HCT116 (cell line): ENCODE data around the gene TPGS1.

Experiments
- ELF1 ChIP-seq: IDR thresholded peaks from 2 replicates; pipeline ENCODE4 v1.6.1; 2012; ENCODE audit warnings: low read depth, borderline replicate concordance
- EZH2 ChIP-seq: fragments of 200-600 bp; sonication (generic); IDR thresholded peaks from 2 replicates; pipeline ENCODE4 v1.6.1; 2017; ENCODE audit warnings: antibody characterized with exemption, mixed run types
- POLR2A ChIP-seq: IDR thresholded peaks from 2 replicates; pipeline ENCODE4 v1.7.0; 2011; ENCODE audit warnings: borderline replicate concordance; ENCODE audit not compliant: insufficient read depth, insufficient read length; ENCODE audit errors: extremely low read depth
- RAD21 ChIP-seq: IDR thresholded peaks from 2 replicates; pipeline ENCODE4 v1.6.1; 2012; ENCODE audit warnings: low read depth, mild to moderate bottlenecking
- TCF7L2 ChIP-seq: IDR thresholded peaks from 2 replicates; pipeline ENCODE4 v1.7.0; 2011; ENCODE audit warnings: borderline replicate concordance, inconsistent platforms; ENCODE audit not compliant: insufficient read depth, insufficient read length; ENCODE audit errors: extremely low read depth
- ZNF274 ChIP-seq: fragments of 200-500 bp; sonication (Bioruptor generic); IDR thresholded peaks from 2 replicates; pipeline ENCODE4 v1.6.1; 2014; ENCODE audit warnings: mild to moderate bottlenecking, low read depth, low read length, inconsistent platforms
- TF ChIP-seq, protein P1 (sequence below), 3 experiments: fragments of 200-600 bp in 1 of 3; sonication (generic) in 1 of 3; IDR thresholded peaks in 2 of 3; conservative IDR thresholded peaks in 1 of 3; 2 replicates each; pipeline ENCODE4 v1.5.1; 2012 to 2017; ENCODE audit warnings: low read depth in 2 of 3, low read length in 2 of 3, antibody characterized with exemption in 1 of 3, borderline replicate concordance in 1 of 3, control low read depth in 1 of 3, mild to moderate bottlenecking in 1 of 3, mixed read lengths in 1 of 3, mixed run types in 1 of 3, moderate library complexity in 1 of 3; ENCODE audit not compliant: insufficient read depth in 1 of 3
- TF ChIP-seq, protein P2 (sequence below): IDR thresholded peaks from 2 replicates; pipeline ENCODE4 v1.6.1; 2012; ENCODE audit warnings: low read depth
- TF ChIP-seq, protein P3 (sequence below): IDR thresholded peaks from 2 replicates; pipeline ENCODE4 v1.6.1; 2011; ENCODE audit warnings: mild to moderate bottlenecking, low read length, moderate library complexity; ENCODE audit not compliant: insufficient replicate concordance; ENCODE audit errors: extremely low read depth

DNA sequence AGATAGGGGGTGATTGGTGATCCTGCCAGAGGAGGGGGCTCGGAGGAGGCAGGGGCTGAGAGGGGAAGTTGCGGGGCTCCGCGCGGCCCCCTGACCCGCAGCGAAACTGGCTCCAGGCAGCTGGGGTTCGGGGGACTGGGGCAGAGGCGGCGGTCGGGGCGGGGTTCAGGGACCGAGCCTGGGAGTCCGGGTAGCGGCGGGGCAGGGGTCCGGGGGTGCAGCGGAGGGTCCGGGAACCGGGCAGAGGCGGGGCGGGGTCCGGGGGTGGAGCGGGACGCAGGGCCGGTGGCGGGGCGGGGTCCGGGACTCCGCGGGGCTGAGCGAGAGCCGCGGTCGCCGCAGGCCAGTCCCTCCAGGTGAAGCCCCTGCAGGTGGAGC lies 9.8 kb upstream of the TPGS1 start:
- no peak for TF ChIP-seq POLR2A
- no peak for TF ChIP-seq ELF1
- TF ChIP-seq TCF7L2 = no peak
- TF ChIP-seq, protein P1, sequence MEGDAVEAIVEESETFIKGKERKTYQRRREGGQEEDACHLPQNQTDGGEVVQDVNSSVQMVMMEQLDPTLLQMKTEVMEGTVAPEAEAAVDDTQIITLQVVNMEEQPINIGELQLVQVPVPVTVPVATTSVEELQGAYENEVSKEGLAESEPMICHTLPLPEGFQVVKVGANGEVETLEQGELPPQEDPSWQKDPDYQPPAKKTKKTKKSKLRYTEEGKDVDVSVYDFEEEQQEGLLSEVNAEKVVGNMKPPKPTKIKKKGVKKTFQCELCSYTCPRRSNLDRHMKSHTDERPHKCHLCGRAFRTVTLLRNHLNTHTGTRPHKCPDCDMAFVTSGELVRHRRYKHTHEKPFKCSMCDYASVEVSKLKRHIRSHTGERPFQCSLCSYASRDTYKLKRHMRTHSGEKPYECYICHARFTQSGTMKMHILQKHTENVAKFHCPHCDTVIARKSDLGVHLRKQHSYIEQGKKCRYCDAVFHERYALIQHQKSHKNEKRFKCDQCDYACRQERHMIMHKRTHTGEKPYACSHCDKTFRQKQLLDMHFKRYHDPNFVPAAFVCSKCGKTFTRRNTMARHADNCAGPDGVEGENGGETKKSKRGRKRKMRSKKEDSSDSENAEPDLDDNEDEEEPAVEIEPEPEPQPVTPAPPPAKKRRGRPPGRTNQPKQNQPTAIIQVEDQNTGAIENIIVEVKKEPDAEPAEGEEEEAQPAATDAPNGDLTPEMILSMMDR (IDR thresholded peaks at IDR 0.05 in 2 of 3, conservative IDR thresholded peaks at IDR 0.05 in 1 of 3; ENCODE audit: borderline replicate concordance in 1 of 3, insufficient read depth in 1 of 3, low read depth in 2 of 3, low read length in 2 of 3) = no peak
- TF ChIP-seq EZH2 = no peak
- TF ChIP-seq RAD21 = no peak
- TF ChIP-seq, protein P2, sequence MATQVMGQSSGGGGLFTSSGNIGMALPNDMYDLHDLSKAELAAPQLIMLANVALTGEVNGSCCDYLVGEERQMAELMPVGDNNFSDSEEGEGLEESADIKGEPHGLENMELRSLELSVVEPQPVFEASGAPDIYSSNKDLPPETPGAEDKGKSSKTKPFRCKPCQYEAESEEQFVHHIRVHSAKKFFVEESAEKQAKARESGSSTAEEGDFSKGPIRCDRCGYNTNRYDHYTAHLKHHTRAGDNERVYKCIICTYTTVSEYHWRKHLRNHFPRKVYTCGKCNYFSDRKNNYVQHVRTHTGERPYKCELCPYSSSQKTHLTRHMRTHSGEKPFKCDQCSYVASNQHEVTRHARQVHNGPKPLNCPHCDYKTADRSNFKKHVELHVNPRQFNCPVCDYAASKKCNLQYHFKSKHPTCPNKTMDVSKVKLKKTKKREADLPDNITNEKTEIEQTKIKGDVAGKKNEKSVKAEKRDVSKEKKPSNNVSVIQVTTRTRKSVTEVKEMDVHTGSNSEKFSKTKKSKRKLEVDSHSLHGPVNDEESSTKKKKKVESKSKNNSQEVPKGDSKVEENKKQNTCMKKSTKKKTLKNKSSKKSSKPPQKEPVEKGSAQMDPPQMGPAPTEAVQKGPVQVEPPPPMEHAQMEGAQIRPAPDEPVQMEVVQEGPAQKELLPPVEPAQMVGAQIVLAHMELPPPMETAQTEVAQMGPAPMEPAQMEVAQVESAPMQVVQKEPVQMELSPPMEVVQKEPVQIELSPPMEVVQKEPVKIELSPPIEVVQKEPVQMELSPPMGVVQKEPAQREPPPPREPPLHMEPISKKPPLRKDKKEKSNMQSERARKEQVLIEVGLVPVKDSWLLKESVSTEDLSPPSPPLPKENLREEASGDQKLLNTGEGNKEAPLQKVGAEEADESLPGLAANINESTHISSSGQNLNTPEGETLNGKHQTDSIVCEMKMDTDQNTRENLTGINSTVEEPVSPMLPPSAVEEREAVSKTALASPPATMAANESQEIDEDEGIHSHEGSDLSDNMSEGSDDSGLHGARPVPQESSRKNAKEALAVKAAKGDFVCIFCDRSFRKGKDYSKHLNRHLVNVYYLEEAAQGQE = no peak
- TF ChIP-seq, protein P3, sequence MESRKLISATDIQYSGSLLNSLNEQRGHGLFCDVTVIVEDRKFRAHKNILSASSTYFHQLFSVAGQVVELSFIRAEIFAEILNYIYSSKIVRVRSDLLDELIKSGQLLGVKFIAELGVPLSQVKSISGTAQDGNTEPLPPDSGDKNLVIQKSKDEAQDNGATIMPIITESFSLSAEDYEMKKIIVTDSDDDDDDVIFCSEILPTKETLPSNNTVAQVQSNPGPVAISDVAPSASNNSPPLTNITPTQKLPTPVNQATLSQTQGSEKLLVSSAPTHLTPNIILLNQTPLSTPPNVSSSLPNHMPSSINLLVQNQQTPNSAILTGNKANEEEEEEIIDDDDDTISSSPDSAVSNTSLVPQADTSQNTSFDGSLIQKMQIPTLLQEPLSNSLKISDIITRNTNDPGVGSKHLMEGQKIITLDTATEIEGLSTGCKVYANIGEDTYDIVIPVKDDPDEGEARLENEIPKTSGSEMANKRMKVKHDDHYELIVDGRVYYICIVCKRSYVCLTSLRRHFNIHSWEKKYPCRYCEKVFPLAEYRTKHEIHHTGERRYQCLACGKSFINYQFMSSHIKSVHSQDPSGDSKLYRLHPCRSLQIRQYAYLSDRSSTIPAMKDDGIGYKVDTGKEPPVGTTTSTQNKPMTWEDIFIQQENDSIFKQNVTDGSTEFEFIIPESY = no peak
- no peak for TF ChIP-seq ZNF274
